ENCODE measurements around the gene USH2A.

GRCh38 chr1:216290074-216290473 lies 133.2 kb downstream of the USH2A start:
- TF ChIP-seq, protein P1, sequence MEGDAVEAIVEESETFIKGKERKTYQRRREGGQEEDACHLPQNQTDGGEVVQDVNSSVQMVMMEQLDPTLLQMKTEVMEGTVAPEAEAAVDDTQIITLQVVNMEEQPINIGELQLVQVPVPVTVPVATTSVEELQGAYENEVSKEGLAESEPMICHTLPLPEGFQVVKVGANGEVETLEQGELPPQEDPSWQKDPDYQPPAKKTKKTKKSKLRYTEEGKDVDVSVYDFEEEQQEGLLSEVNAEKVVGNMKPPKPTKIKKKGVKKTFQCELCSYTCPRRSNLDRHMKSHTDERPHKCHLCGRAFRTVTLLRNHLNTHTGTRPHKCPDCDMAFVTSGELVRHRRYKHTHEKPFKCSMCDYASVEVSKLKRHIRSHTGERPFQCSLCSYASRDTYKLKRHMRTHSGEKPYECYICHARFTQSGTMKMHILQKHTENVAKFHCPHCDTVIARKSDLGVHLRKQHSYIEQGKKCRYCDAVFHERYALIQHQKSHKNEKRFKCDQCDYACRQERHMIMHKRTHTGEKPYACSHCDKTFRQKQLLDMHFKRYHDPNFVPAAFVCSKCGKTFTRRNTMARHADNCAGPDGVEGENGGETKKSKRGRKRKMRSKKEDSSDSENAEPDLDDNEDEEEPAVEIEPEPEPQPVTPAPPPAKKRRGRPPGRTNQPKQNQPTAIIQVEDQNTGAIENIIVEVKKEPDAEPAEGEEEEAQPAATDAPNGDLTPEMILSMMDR (IDR thresholded peaks at IDR 0.05; ENCODE audit: insufficient read depth, low read length, poor library complexity, severe bottlenecking): no peak
- TF ChIP-seq EZH2phosphoT487 (conservative IDR thresholded peaks at IDR 0.05; ENCODE audit: low read length): no peak

Measured in SU-DHL-6 (cell line).